Aorta (tissue), 5 donors: ENCODE measurements around the gene LRMDA. TPM values are rescaled to one million over a fixed set of nuclear protein-coding genes. Genes with fewer than 3 reads are reported as not detected.

Experiments
- ATAC-seq: fragments of 200-7000 bp; cut with Tn5 transposase; one replicate; pipeline ENCODE4 v1.9.1; 2022; ENCODE audit warnings: moderate library complexity; ENCODE audit not compliant: low FRiP score
- DNase-seq, 2 donors: peaks; one replicate each; pipeline ENCODE4 v3.0.0-alpha.2; 2020
- H3K27ac ChIP-seq, 2 donors: one replicate each; pipeline ENCODE4 v1.5.1; 2013; ENCODE audit warnings: low read length in 2 of 2, mild to moderate bottlenecking in 2 of 2, moderate library complexity in 2 of 2, control low read depth in 1 of 2, inconsistent platforms in 1 of 2, low read depth in 1 of 2
- H3K27me3 ChIP-seq, 2 donors: one replicate each; pipeline ENCODE4 v1.6.1; 2013; ENCODE audit warnings: control low read depth in 1 of 2, low read length in 1 of 2, mild to moderate bottlenecking in 1 of 2, moderate library complexity in 1 of 2; ENCODE audit not compliant: insufficient read depth in 2 of 2, control insufficient read depth in 1 of 2
- H3K36me3 ChIP-seq, 2 donors: one replicate each; pipeline ENCODE4 v1.6.1; 2013; ENCODE audit warnings: control low read depth in 1 of 2, low read length in 1 of 2, mild to moderate bottlenecking in 1 of 2; ENCODE audit not compliant: insufficient read depth in 2 of 2, control insufficient read depth in 1 of 2
- H3K4me1 ChIP-seq, 2 donors: one replicate each; pipeline ENCODE4 v1.6.1; 2013; ENCODE audit warnings: low read length in 2 of 2, control low read depth in 1 of 2, mild to moderate bottlenecking in 1 of 2, moderate library complexity in 1 of 2; ENCODE audit not compliant: insufficient read depth in 2 of 2, control insufficient read depth in 1 of 2
- H3K4me3 ChIP-seq, 2 donors: one replicate each; pipeline ENCODE4 v1.5.1; 2013; ENCODE audit warnings: low read length in 2 of 2, control low read depth in 1 of 2, mild to moderate bottlenecking in 1 of 2
- H3K9me3 ChIP-seq: one replicate; pipeline ENCODE4 v1.6.1; 2013; ENCODE audit warnings: mild to moderate bottlenecking, low read length; ENCODE audit not compliant: control insufficient read depth
- WGBS, 2 donors: extraction: QIAGEN DNeasy Blood & Tissue Kit; methylation state at CpG; one replicate each; pipeline ENCODE4 v1.1.7; 2013; 5-methylcytosine and 5-hydroxymethylcytosine counted together
- intact Hi-C, 2 donors: fragments of 100-400 bp; cut with DNase I; formaldehyde crosslinking; loops; one replicate each; pipeline versions ENCODE4 v1.14.2 to v1.15.0; 2022
- polyA plus RNA-seq, 2 donors: library from polyadenylated mRNA; stranded (reverse); fragments of 200-250 nt; gene quantifications; one replicate each; pipeline ENCODE4 v1.2.3, GENCODE V29; 2013
- total RNA-seq, 2 donors: library from RNA; stranded (reverse); fragmentation: NEBNext Ultra II Directional; extraction: Animal tissue kit (Norgen Biotek cat#: 25700); gene quantifications; one replicate each; pipeline ENCODE4 v1.2.1, GENCODE V29; 2021
- donor health status: healthy with polysubstance abuse.
- donor health status: Bipolar disorder and iron deficiency.
- donor health status: DM: no; HTN: no; CAD: no.
- donor health status: DM: no; HTN: no; CAD: no.
- donor health status: DM: yes; HTN: yes; CAD: no.

The LRMDA gene
- total and polyA plus RNA-seq, 4 donors: 7.4 to 25.7 (median 14.7) TPM

DNA sequence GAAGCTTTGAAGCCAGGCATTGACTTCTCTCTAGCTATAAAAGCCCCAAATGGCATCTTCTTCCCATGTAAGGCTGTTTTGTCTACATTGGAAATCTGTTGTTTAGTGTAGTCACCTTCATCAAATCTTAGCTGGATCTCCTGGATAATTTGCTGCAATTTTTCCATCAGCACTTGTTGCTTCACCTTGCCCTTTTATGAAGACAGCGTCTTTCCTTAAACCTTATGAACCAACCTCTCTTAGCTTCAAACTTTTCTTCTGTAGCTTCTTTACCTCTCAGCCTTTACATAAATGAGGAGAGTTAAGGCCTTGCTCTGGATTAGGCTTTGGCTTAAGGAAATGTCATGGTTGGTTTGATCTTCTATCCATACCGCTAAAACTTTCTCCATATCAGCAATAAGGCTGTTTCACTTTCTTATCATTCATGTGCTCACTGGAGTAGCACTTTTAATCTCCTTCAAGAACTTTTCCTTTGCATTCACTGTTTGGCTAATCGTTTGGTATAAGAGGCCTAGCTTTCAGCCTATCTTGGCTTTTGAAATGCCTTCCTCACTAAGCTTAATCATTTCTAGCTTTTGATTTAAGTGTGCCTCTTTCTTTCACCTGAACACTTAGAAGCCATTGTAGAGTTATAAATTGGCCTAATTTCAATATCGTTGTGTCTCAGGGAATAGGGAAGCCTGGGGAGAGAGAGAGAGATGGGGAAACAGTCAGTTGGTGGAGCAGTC lies 803.2 kb downstream of the LRMDA start:
- intact Hi-C loops: no loop called here

DNA sequence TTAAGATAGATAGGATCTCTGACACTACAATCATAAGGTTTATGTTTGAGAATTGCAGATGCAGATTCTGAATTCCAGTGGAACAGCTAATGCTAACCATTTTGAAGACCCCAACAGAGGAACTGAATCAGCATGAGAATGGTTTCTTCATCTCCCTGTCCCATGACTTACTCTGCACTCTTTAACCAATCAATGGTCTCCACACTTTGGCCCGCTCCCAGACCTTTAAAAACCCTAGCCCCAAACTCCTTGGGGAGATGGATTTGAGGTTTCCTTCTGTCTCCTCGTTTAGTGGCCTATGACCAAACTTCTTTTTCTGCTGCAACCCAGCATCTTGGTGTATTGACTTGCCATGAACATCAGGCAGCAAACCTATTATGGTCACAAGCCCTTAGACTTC lies 804.9 kb downstream of the LRMDA start:
- Histone ChIP-seq H3K36me3 (no peaks in the 10 kb centered on the region), H3K4me1 (no peaks in the 10 kb centered on the region), H3K9me3 (no peaks in the 10 kb centered on the region), H3K4me3 (no peak overlapping the region), H3K27ac (no peak overlapping the region), H3K27me3 (no peaks in the 10 kb centered on the region)
- 56 to 65% methylated on average over 2 of the region's 2 CpGs for WGBS, 2 donors
- ATAC-seq: no peak
- DNase-seq: no peak
- intact Hi-C loops: no loop called here

More for the DNA sequence above, 803.2 kb downstream of the LRMDA start:
- no peaks in the 10 kb centered on the region for H3K9me3 ChIP-seq
- H3K27ac ChIP-seq: no peak overlapping the region
- H3K4me3 ChIP-seq: no peak overlapping the region
- H3K36me3 ChIP-seq: no peaks in the 10 kb centered on the region
- H3K4me1 ChIP-seq: no peaks in the 10 kb centered on the region
- DNase-seq: no peak
- WGBS, 2 donors: 95 to 96% methylated on average over 4 of the region's 4 CpGs
- no peak for ATAC-seq
- no peaks in the 10 kb centered on the region for H3K27me3 ChIP-seq

DNA sequence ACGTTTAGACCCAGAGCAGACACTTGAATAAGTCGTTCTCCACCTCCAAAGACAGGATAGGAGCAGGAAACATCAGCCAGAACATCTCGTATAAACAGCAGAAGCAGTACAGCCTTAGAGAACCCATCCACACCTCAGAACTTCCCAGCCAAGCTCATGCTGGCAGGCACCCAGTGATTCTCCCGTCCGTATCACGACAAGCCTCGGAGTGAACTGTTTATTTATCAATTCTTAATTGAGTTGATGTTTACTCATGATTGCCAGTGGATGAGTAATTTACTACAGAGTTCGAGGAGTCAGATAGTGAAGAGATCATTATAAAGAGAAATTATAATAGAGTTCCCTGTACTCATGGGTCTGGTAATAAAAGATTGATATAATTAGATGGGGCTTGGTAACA lies 811.5 kb downstream of the LRMDA start:
- no peaks in the 10 kb centered on the region for H3K9me3 ChIP-seq
- no peaks in the 10 kb centered on the region for H3K36me3 ChIP-seq
- DNase-seq (no peak), ATAC-seq (no peak)
- intact Hi-C loops: no loop called here
- no peak overlapping the region for H3K27ac ChIP-seq
- WGBS, 2 donors: 82 to 85% methylated on average over 8 of the region's 8 CpGs
- H3K4me3 ChIP-seq: no peak overlapping the region
- H3K27me3 ChIP-seq: no peaks in the 10 kb centered on the region
- H3K4me1 ChIP-seq: no peaks in the 10 kb centered on the region

DNA sequence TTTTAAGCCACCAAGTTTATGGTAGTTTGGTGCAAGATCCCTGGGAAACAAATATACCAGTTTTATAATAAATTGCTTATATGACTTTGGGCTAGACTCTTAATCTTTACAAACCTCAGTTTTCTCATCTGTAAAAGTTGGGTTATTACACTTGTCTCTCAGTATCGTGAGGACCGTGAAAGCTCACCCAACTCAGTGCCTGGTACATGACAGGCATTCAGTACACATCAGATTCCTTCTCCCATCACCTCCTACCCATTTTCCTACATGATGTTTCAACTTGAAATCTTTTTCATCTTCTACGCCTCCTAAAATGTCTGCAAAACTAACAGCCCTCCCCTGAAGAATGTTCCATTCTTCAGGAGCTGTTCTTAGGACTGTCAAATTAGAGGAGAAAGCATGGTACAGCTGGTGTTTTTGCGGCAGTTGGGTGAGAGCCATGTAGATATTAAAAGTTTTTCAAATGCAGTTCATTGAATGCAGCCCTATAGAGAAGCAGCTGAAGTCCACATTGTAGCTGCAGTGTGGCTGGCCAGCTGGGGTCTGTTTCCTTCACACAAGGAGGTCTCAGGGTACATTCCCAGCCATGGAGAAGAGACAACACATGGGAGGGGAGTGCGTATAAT lies 812.8 kb downstream of the LRMDA start:
- intact Hi-C loops: no loop called here
- Histone ChIP-seq H3K9me3 (no peaks in the 10 kb centered on the region), H3K36me3 (no peaks in the 10 kb centered on the region), H3K27ac (no peak overlapping the region), H3K27me3 (no peaks in the 10 kb centered on the region), H3K4me3 (no peak overlapping the region), H3K4me1 (no peaks in the 10 kb centered on the region)
- no peak for ATAC-seq
- no peak for DNase-seq
- WGBS, 2 donors: 75 to 83% methylated on average over 5 of the region's 5 CpGs

DNA sequence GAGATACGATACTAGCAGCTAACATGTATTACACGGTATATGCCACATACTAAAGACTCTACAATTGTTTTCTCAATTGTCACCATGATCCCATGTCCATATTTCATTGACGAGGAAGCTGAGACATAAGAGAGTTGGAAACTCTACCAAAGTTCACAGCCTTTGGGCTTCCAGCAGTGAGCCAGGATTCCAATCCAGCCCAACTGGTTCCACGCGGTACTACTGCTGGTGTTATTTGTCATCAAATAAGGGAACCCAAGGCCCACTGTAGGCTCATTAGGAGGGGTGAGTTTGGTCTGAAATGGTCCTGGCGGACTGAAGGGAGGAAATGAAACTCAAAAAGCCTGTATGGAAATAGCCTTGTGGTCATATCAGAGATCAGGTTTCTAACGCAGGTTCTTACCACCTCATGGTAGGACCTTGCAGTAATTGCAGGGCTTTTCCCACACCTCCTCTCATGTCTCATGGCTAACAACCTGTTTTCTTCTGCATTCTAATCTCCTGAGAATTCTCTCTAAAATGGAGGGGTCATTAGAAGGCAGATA lies 814.6 kb downstream of the LRMDA start:
- WGBS, 2 donors: 97 to 98% methylated on average over 7 of the region's 7 CpGs
- no peak overlapping the region for H3K27ac ChIP-seq
- ATAC-seq (no peak), DNase-seq (no peak)
- H3K27me3 ChIP-seq: no peaks in the 10 kb centered on the region
- no peaks in the 10 kb centered on the region for H3K9me3 ChIP-seq
- H3K4me1 ChIP-seq: no peaks in the 10 kb centered on the region
- no peak overlapping the region for H3K4me3 ChIP-seq
- no peaks in the 10 kb centered on the region for H3K36me3 ChIP-seq
- intact Hi-C loops: no loop called here

DNA sequence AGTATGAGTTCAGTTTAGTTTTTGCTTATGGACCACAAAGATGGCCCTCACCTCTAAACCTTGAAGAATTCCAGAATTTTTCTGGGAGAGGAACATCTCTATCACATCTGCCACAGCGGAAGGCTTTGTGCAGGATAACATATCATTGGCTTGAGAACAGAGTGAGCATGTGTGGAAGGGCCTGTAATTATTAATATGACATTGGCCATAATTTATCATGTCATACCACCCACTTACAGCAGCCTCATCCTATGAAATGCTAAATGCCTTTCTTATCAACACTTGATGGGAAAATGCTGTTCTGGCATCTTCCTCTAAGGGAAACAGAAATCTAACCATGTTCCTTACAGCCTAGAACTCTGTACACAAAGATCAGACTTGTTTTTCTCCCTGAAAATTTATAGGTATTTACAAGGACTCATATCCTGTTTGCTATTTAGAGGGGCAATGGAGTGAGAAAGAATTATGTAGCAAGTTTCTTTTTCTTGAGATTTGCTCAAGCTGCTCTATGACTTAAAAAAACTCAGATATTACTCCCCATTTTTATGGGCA lies 817.3 kb downstream of the LRMDA start:
- H3K9me3 ChIP-seq: no peaks in the 10 kb centered on the region
- DNase-seq (no peak), ATAC-seq (no peak)
- no peaks in the 10 kb centered on the region for H3K36me3 ChIP-seq
- H3K27me3 ChIP-seq: no peaks in the 10 kb centered on the region
- intact Hi-C loops: no loop called here
- WGBS, 2 donors: 94 to 100% methylated on average over 1 of the region's 1 CpG
- no peak overlapping the region for H3K27ac ChIP-seq
- H3K4me1 ChIP-seq: no peaks in the 10 kb centered on the region
- H3K4me3 ChIP-seq: no peak overlapping the region

DNA sequence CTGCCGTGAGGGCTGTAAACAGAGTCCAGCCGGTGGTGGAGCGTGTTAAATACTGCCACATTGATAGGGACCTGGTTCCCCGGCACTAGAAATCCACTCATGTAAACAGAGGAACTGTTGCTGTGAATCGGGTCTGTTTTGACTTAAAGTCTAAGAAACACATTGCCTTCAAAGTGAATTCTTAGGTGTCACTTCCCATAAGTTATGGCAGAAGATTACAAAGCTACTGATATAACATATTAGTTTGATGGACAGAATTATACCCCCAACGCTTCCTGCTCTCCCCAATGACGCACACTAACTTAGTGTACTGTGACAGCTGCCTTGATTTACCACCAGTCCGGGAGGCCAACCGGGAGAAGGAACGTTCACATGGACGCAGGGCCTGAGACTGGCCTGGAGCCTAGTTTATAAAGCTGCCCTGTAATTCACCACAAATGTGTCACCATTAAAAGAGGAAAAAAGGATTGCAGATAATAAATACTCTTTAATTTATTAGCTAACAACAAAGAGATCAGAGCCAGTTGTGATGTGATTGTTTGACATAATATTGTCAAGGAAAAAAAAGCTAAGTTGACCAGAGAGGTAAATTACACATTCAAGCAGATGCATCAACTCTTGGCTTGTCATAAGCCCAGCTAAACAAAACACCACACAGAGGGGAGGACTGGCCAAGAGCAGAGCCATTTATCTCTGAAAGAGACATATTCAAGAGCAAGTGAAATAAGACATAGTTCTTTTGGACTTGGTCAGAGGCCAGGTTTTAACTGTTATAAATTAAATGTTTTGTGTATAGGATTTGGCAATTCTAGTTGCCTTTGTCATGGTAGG lies 820.6 kb downstream of the LRMDA start:
- ATAC-seq (peak; percentile 81), DNase-seq (peak in 1 of 2 donors; percentile 55)
- Histone ChIP-seq H3K9me3 (no peaks in the 10 kb centered on the region), H3K4me3 (no peak overlapping the region), H3K4me1 (no peaks in the 10 kb centered on the region), H3K27ac (no peak overlapping the region), H3K36me3 (no peaks in the 10 kb centered on the region), H3K27me3 (no peaks in the 10 kb centered on the region)
- 58 to 59% methylated on average over 11 of the region's 11 CpGs for WGBS, 2 donors
- intact Hi-C loops: no loop called here

DNA sequence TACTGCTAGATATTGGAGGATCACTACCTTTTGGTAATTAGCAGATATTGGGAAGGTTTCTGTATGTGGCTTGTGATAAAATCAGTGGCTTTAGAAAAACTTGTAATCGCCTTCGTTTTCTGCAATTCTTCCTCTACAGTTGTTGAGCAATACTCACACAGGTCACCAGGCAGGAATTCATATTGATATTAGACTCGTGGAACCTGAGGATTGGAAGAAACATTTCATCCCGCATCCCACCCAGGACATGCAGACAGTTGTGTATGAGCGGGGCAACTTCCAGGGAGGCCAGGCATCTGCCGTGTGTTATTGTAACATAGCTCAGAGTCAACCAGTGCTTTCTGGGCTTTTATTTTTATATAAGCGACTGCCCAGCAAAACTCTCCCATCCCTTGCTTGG lies 821.3 kb downstream of the LRMDA start:
- no peaks in the 10 kb centered on the region for H3K9me3 ChIP-seq
- ATAC-seq: peak; percentile 9
- no peaks in the 10 kb centered on the region for H3K4me1 ChIP-seq
- no peak overlapping the region for H3K4me3 ChIP-seq
- H3K36me3 ChIP-seq: no peaks in the 10 kb centered on the region
- no peaks in the 10 kb centered on the region for H3K27me3 ChIP-seq
- 85 to 88% methylated on average over 7 of the region's 7 CpGs for WGBS, 2 donors
- H3K27ac ChIP-seq: no peak overlapping the region
- intact Hi-C loops: no loop called here
- DNase-seq: no peak
